OCI-M2 (cell line): ENCODE measurements around the gene NIPAL4.

Source experiments
- DNase-seq: peaks from one replicate; lab custom pipeline; 2025; ENCODE audit not compliant: unreplicated experiment; lab: John Stamatoyannopoulos, UW

The NIPAL4 gene

DNA sequence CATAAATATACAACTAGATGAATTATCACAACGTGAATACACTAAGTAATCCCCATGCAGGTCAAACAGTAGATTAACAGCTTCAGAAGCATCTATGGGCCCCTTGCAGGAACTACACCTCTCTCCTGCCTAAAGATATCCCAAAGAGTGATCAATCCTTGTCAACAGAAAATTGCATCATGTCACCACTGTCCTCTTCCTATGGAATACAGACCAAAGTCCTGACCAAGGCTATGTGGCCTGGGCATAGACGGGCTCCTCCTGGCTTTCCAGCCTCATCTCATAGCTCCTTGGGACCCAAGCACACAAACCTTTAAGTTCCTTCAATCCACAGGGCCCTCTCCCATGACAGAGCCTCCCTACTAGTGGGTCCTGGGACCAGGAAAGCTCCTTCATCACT is 25.3 kb downstream of the NIPAL4 start:
- no peak for DNase-seq

DNA sequence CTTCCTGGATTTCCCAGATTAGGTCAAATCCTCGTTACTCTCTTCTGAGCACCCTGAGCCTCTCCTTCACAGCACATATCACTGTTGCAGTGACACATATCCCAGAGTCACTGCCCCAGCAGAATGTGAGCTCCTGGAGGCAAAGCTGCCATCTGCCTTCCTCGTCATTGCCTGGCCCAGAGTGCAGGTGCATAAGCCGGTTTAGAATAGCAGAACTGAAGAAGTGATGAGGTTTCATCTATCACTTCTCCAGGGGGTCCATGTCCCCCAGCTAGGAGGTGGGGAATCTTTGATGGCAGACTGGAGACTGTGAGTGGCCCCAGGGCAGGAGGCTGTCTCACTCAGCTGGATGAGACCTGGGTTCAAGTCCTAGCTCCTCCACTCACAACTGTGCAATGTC is 25.8 kb downstream of the NIPAL4 start:
- no peak for DNase-seq

- DNase-seq: no peak
Measured at GRCh38 chr5:157486221-157486681, 26.2 kb downstream of the NIPAL4 start.

- no peak for DNase-seq
Measured at GRCh38 chr5:157486861-157487260, 26.8 kb downstream of the NIPAL4 start.

- DNase-seq: no peak
Measured at GRCh38 chr5:157487358-157487757, 27.3 kb downstream of the NIPAL4 start.

- DNase-seq: no peak
Measured at GRCh38 chr5:157491471-157491995, 31.5 kb downstream of the NIPAL4 start.

GRCh38 chr5:157492886-157493285 is 32.9 kb downstream of the NIPAL4 start:
- DNase-seq: no peak

GRCh38 chr5:157494178-157494832 is 34.3 kb downstream of the NIPAL4 start:
- no peak for DNase-seq

DNA sequence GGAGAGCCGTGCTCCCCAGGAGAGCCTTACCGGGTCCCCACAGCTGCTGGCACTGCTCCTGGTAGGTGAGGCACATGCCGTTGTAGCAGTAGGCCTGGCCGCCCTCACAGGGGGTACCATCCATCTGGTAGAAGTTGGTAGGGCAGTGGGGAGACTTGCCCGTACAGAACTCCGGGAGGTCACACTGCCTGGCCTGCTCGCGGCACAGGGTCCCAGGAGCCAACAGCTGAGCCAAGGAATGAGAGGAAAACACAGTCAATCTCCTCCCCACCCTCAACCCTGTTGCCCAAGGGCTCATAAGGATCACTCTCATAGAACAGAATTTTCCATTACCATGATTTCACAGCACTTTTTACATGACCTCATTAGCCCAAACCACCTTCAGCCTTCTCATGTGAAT is 36.9 kb downstream of the NIPAL4 start:
- DNase-seq: no peak

GRCh38 chr5:157497875-157498611 is 38.0 kb downstream of the NIPAL4 start:
- no peak for DNase-seq

DNA sequence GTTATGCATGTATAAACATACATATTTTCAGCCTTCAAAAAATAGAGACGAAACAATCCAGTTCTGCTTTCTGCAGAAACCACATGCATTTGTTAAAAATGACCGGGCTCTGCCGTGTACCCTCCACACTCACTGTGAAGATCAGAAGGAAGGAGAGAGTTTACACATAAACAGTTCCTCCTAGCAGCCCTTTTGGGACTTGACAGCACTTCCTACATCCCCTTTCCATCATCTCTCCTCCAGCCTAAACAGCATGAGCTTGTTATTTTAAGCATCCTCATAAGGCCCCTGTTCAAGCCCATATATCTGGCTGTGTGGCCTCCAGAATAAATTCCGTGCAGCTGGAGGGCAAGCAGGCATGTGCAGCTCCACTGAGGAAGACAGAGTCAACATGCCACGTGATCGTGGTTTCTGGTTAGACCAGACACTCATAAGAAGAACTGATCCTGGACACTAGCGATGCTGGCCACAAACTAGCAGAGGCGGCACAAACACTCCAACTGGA is 42.2 kb downstream of the NIPAL4 start:
- no peak for DNase-seq

DNA sequence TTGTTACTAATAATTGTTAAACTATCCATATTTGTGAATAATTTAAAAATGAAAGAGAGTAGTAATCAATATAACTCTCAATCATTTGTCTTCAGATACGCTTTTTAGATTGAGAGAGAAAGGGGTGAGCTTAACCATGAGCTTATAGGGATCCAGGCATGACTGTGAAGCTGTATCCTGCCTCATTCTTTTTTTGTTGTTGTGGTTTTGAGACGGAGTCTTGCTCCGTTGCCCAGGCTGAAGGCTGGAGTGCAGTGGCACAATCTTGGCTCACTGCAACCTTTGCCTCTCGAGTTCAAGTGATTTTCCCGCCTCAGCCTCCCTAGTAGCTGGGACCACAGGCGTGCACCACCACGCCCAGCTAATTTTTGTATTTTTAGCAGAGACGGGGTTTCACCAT is 44.0 kb downstream of the NIPAL4 start:
- DNase-seq: no peak

GRCh38 chr5:157505496-157505895 is 45.5 kb downstream of the NIPAL4 start:
- no peak for DNase-seq

GRCh38 chr5:157506066-157506590 is 46.1 kb downstream of the NIPAL4 start:
- no peak for DNase-seq

DNA sequence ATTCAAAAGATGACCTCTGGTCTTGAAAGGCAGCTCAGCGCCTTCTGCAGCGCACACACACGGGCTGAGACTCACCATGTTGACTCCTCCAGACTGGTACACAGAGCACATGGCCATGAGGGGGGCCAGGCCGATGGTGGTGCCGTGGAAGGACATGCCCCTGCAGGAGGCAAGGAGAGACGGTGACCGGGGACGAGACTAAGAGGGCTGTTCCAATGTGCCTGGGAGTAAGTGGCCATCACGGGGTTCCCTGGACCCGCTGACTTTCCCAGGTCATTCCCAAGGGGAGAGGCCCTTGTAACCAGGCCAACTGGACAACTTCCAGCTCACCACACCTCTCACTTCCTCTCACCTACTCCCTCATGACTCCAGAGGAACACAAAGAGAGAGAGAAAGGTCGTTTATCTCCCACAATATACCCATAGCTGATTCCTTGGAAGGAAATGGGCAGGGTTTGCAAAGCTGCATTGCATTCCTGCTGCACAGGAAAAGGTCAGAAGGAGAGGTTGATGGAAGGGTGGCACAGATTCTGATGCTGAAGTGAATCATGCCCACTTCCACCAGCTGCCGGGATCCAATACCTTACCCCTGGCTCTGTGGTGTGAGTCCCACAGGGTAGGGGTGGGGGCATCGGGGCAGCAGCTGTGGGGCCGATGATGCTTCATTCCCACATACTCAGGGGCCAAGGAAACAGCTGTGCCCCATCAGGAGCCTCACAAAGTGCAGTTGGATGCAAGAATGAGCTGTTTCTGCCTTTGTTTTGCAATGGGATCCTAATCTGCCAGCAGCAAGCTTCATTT is 47.2 kb downstream of the NIPAL4 start:
- DNase-seq: no peak

DNA sequence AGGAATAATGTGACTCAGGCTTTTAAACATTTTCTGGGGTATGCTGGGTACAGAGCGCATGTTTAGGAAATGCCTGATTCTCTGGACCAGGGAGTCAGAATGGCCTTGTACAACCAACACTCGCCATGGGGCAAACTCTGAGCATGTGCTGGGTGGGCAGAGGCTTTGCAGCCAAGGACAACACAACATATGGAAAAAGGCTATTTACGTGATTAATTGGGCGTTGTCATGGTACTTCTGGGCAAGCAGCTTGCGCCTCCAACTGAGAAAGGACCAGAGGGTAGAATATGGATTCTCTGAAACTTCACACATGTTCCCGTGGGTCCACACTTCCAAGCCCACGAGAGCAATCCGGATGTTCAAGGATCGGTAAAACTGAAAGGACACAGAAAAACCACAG is 49.1 kb downstream of the NIPAL4 start:
- DNase-seq: no peak

- DNase-seq: no peak
Measured at GRCh38 chr5:157509587-157509986, 49.6 kb downstream of the NIPAL4 start.

- no peak for DNase-seq
Measured at GRCh38 chr5:157510682-157511081, 50.7 kb downstream of the NIPAL4 start.

- DNase-seq: no peak
Measured at GRCh38 chr5:157511651-157512644, 51.9 kb downstream of the NIPAL4 start.

GRCh38 chr5:157513182-157513581 is 53.2 kb downstream of the NIPAL4 start:
- DNase-seq: no peak
